Neural cell (in vitro differentiated cells): ENCODE results near the gene LRP1. TPM values are rescaled to one million over a fixed set of nuclear protein-coding genes. Genes with fewer than 3 reads are reported as not detected.

Experiments
- H2AFZ ChIP-seq: fragments of 200-600, 300-800 bp; sonication (generic), shearing (Covaris generic); 2 replicates; pipeline ENCODE4 v1.6.0; 2014; ENCODE audit warnings: low read depth, mild to moderate bottlenecking, antibody characterized with exemption, low read length, moderate library complexity
- H3F3A ChIP-seq: fragments of 200-600 bp; shearing (Covaris generic); 2 replicates; pipeline ENCODE4 v1.6.1; 2016; ENCODE audit warnings: mild to moderate bottlenecking, moderate library complexity, mixed read lengths, antibody characterized with exemption, low read length; ENCODE audit not compliant: insufficient read depth, poor library complexity, severe bottlenecking
- H3K27ac ChIP-seq: fragments of 200-600, 300-800 bp; sonication (generic), shearing (Covaris generic); 2 replicates; pipeline ENCODE4 v1.5.1; 2014; ENCODE audit warnings: mild to moderate bottlenecking, low read length, moderate library complexity
- H3K27me3 ChIP-seq: fragments of 300-800, 200-600 bp; sonication (generic), shearing (Covaris generic); 2 replicates; pipeline ENCODE4 v1.6.0; 2014; ENCODE audit warnings: mild to moderate bottlenecking, low read depth, low read length, moderate library complexity; ENCODE audit not compliant: insufficient read depth
- H3K36me3 ChIP-seq: fragments of 300-800, 200-600 bp; sonication (generic), shearing (Covaris generic); 2 replicates; pipeline ENCODE4 v1.5.1; 2014; ENCODE audit warnings: mild to moderate bottlenecking, antibody characterized with exemption, low read length, moderate library complexity; ENCODE audit not compliant: insufficient read depth
- H3K4me2 ChIP-seq: fragments of 300-800, 200-600 bp; sonication (generic), shearing (Covaris generic); 2 replicates; pipeline ENCODE4 v1.6.0; 2014; ENCODE audit warnings: mild to moderate bottlenecking, low read length
- H3K4me3 ChIP-seq: fragments of 300-800, 200-600 bp; sonication (generic), shearing (Covaris generic); 2 replicates; pipeline ENCODE4 v1.5.1; 2014; ENCODE audit warnings: mild to moderate bottlenecking, low read length, moderate library complexity
- H3K79me2 ChIP-seq: fragments of 200-600 bp; shearing (Covaris generic); replicated peaks from 2 replicates; pipeline ENCODE4 v1.6.0; 2014; ENCODE audit warnings: mild to moderate bottlenecking, low read length, moderate library complexity; ENCODE audit not compliant: insufficient read depth
- H3K9ac ChIP-seq: fragments of 300-800, 200-600 bp; sonication (generic), shearing (Covaris generic); 2 replicates; pipeline ENCODE4 v1.6.1; 2016; ENCODE audit warnings: mild to moderate bottlenecking, low read length, mixed read lengths
- H3K9me2 ChIP-seq: fragments of 200-600 bp; shearing (Covaris generic); 2 replicates; pipeline ENCODE4 v1.6.1; 2016; ENCODE audit warnings: mild to moderate bottlenecking, low read length, mixed read lengths; ENCODE audit not compliant: insufficient read depth
- H3K9me3 ChIP-seq: fragments of 200-600, 300-800 bp; sonication (generic), shearing (Covaris generic); 2 replicates; pipeline ENCODE4 v1.6.1; 2016; ENCODE audit warnings: mild to moderate bottlenecking, mixed run types, low read length, moderate library complexity, mixed read lengths
- H4K20me1 ChIP-seq: fragments of 200-600 bp; shearing (Covaris generic); 2 replicates; pipeline ENCODE4 v1.6.1; 2016; ENCODE audit warnings: mild to moderate bottlenecking, mixed run types; ENCODE audit not compliant: insufficient read depth
- EP300 ChIP-seq: fragments of 450-650 bp; conservative IDR thresholded peaks from 2 replicates; pipeline ENCODE4 v1.6.1; 2014; ENCODE audit warnings: antibody characterized with exemption, mild to moderate bottlenecking, moderate library complexity; ENCODE audit not compliant: poor library complexity, severe bottlenecking
- EZH2 ChIP-seq: fragments of 200-600, 300-800 bp; shearing (Covaris generic), sonication (generic); IDR thresholded peaks from 2 replicates; pipeline ENCODE4 v1.6.1; 2014; ENCODE audit warnings: antibody characterized with exemption, low read length, borderline replicate concordance, mild to moderate bottlenecking; ENCODE audit not compliant: insufficient read depth, poor library complexity, severe bottlenecking
- MXI1 ChIP-seq: fragments of 450-650 bp; conservative IDR thresholded peaks from 2 replicates; pipeline ENCODE4 v1.6.1; 2014; ENCODE audit warnings: antibody characterized with exemption, mild to moderate bottlenecking; ENCODE audit not compliant: poor library complexity, severe bottlenecking
- POLR2AphosphoS5 ChIP-seq: IDR thresholded peaks from 2 replicates; pipeline ENCODE4 v1.6.1; 2012
- RAD21 ChIP-seq: fragments of 450-650 bp; conservative IDR thresholded peaks from 2 replicates; pipeline ENCODE4 v1.6.1; 2014; ENCODE audit warnings: antibody characterized with exemption, mild to moderate bottlenecking, moderate library complexity
- SMC3 ChIP-seq: fragments of 450-650 bp; conservative IDR thresholded peaks from 2 replicates; pipeline ENCODE4 v1.6.1; 2014; ENCODE audit warnings: antibody characterized with exemption, mild to moderate bottlenecking, moderate library complexity; ENCODE audit not compliant: poor library complexity
- TAF1 ChIP-seq: IDR thresholded peaks from 2 replicates; pipeline ENCODE4 v1.6.1; 2012; ENCODE audit warnings: low read depth
- polyA plus RNA-seq: library from polyadenylated mRNA; depleted of rRNA; stranded (reverse); fragments of >200 nt; gene quantifications from 2 replicates; pipeline ENCODE4 v1.2.3, GENCODE V29; 2014
- TF ChIP-seq, protein P1 (sequence below): IDR thresholded peaks from 2 replicates; pipeline ENCODE4 v1.6.1; 2012; ENCODE audit warnings: borderline replicate concordance
- TF ChIP-seq, protein P2 (sequence below): fragments of 450-650 bp; IDR thresholded peaks from 2 replicates; pipeline ENCODE4 v1.5.1; 2014; ENCODE audit warnings: antibody characterized with exemption, mild to moderate bottlenecking, moderate library complexity; ENCODE audit not compliant: poor library complexity, severe bottlenecking

The LRP1 gene
- polyA plus RNA-seq, 1 donor from 2014 or later, result 18.2 TPM

DNA sequence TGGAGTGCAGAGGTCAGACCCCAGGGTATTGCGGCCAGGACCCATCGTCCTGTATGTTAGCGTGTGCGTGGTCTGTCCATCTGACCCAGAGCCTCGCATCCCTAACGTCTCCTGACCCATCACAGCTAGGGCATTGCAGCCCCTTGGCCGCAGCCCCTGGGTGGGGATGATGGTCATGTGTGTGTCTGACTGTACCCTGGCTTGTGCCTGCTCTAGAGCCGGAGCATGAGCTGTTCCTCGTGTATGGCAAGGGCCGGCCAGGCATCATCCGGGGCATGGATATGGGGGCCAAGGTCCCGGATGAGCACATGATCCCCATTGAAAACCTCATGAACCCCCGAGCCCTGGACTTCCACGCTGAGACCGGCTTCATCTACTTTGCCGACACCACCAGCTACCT is 29.9 kb downstream of the LRP1 start:
- Histone ChIP-seq H3K9me3 (no peaks in the 10 kb centered on the region), H3K4me2 (no peak overlapping the region), H3K27ac (no peak overlapping the region), H3K9me2 (no peaks in the 10 kb centered on the region), H3K79me2 (no peaks in the 10 kb centered on the region), H4K20me1 (no peaks in the 10 kb centered on the region), H3K27me3 (no peaks in the 10 kb centered on the region), H3K36me3 (peaks cover 14% of the 10 kb centered on the region), H2AFZ (no peak overlapping the region), H3K4me3 (no peak overlapping the region), H3F3A (no peaks in the 10 kb centered on the region), H3K9ac (no peak overlapping the region)
- TF ChIP-seq EP300, result no peak
- TF ChIP-seq EZH2, result no peak
- TF ChIP-seq, protein P1, sequence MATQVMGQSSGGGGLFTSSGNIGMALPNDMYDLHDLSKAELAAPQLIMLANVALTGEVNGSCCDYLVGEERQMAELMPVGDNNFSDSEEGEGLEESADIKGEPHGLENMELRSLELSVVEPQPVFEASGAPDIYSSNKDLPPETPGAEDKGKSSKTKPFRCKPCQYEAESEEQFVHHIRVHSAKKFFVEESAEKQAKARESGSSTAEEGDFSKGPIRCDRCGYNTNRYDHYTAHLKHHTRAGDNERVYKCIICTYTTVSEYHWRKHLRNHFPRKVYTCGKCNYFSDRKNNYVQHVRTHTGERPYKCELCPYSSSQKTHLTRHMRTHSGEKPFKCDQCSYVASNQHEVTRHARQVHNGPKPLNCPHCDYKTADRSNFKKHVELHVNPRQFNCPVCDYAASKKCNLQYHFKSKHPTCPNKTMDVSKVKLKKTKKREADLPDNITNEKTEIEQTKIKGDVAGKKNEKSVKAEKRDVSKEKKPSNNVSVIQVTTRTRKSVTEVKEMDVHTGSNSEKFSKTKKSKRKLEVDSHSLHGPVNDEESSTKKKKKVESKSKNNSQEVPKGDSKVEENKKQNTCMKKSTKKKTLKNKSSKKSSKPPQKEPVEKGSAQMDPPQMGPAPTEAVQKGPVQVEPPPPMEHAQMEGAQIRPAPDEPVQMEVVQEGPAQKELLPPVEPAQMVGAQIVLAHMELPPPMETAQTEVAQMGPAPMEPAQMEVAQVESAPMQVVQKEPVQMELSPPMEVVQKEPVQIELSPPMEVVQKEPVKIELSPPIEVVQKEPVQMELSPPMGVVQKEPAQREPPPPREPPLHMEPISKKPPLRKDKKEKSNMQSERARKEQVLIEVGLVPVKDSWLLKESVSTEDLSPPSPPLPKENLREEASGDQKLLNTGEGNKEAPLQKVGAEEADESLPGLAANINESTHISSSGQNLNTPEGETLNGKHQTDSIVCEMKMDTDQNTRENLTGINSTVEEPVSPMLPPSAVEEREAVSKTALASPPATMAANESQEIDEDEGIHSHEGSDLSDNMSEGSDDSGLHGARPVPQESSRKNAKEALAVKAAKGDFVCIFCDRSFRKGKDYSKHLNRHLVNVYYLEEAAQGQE, result no peak
- TF ChIP-seq SMC3, result no peak
- no peak for TF ChIP-seq RAD21
- TF ChIP-seq, protein P2, sequence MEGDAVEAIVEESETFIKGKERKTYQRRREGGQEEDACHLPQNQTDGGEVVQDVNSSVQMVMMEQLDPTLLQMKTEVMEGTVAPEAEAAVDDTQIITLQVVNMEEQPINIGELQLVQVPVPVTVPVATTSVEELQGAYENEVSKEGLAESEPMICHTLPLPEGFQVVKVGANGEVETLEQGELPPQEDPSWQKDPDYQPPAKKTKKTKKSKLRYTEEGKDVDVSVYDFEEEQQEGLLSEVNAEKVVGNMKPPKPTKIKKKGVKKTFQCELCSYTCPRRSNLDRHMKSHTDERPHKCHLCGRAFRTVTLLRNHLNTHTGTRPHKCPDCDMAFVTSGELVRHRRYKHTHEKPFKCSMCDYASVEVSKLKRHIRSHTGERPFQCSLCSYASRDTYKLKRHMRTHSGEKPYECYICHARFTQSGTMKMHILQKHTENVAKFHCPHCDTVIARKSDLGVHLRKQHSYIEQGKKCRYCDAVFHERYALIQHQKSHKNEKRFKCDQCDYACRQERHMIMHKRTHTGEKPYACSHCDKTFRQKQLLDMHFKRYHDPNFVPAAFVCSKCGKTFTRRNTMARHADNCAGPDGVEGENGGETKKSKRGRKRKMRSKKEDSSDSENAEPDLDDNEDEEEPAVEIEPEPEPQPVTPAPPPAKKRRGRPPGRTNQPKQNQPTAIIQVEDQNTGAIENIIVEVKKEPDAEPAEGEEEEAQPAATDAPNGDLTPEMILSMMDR, result no peak
- no peak for TF ChIP-seq MXI1
- no peak for TF ChIP-seq POLR2AphosphoS5
- TF ChIP-seq TAF1, result no peak

- TF ChIP-seq, protein P1, result no peak
- TF ChIP-seq MXI1, result no peak
- no peak for TF ChIP-seq EZH2
- TF ChIP-seq, protein P2, result no peak
- no peak for TF ChIP-seq SMC3
- TF ChIP-seq EP300, result no peak
- TF ChIP-seq RAD21, result no peak
- no peak for TF ChIP-seq POLR2AphosphoS5
- TF ChIP-seq TAF1, result no peak
- H3K9me3 ChIP-seq, result no peaks in the 10 kb centered on the region
- H3K27me3 ChIP-seq, result no peaks in the 10 kb centered on the region
- no peak overlapping the region for H3K4me2 ChIP-seq
- no peaks in the 10 kb centered on the region for H3K79me2 ChIP-seq
- H2AFZ ChIP-seq, result no peak overlapping the region
- H4K20me1 ChIP-seq, result no peaks in the 10 kb centered on the region
- H3K36me3 ChIP-seq, result peaks cover 12% of the 10 kb centered on the region
- no peak overlapping the region for H3K27ac ChIP-seq
- no peaks in the 10 kb centered on the region for H3F3A ChIP-seq
- H3K9me2 ChIP-seq, result no peaks in the 10 kb centered on the region
- no peak overlapping the region for H3K9ac ChIP-seq
- no peak overlapping the region for H3K4me3 ChIP-seq
Observed at GRCh38 chr12:57158665-57159064, 30.4 kb downstream of the LRP1 start.
